GM15510 (cell line): Measurements from ENCODE around the gene LRRC4C.

Experiments
- POLR2A ChIP-seq: IDR thresholded peaks from 3 replicates; pipeline ENCODE4 v1.6.1; 2011; ENCODE audit warnings: borderline replicate concordance; ENCODE audit not compliant: insufficient read length; ENCODE audit errors: extremely low read depth

Gene LRRC4C

GRCh38 chr11:41309111-41309522 lies 150.3 kb downstream of the LRRC4C start:
- no peak for TF ChIP-seq POLR2A

GRCh38 chr11:41308286-41308685 lies 151.2 kb downstream of the LRRC4C start:
- no peak for TF ChIP-seq POLR2A

- TF ChIP-seq POLR2A: no peak
Measured at GRCh38 chr11:41307296-41308080, 152.0 kb downstream of the LRRC4C start.

- TF ChIP-seq POLR2A: no peak
Measured at GRCh38 chr11:41306431-41306830, 153.0 kb downstream of the LRRC4C start.

GRCh38 chr11:41301023-41301422 lies 158.4 kb downstream of the LRRC4C start:
- TF ChIP-seq POLR2A: no peak

- TF ChIP-seq POLR2A: no peak
Measured at GRCh38 chr11:41289408-41289807, 170.0 kb downstream of the LRRC4C start.

- TF ChIP-seq POLR2A: no peak
Measured at GRCh38 chr11:41286751-41287150, 172.7 kb downstream of the LRRC4C start.

- no peak for TF ChIP-seq POLR2A
Measured at GRCh38 chr11:41284354-41284753, 175.1 kb downstream of the LRRC4C start.

- no peak for TF ChIP-seq POLR2A
Measured at GRCh38 chr11:41283191-41283930, 176.1 kb downstream of the LRRC4C start.

GRCh38 chr11:41282395-41282794 lies 177.1 kb downstream of the LRRC4C start:
- no peak for TF ChIP-seq POLR2A

- TF ChIP-seq POLR2A: no peak
Measured at GRCh38 chr11:41281131-41281742, 178.2 kb downstream of the LRRC4C start.

GRCh38 chr11:41274831-41275230 lies 184.6 kb downstream of the LRRC4C start:
- no peak for TF ChIP-seq POLR2A

- no peak for TF ChIP-seq POLR2A
Measured at GRCh38 chr11:41273908-41274307, 185.5 kb downstream of the LRRC4C start.

- no peak for TF ChIP-seq POLR2A
Measured at GRCh38 chr11:41267451-41267850, 192.0 kb downstream of the LRRC4C start.

GRCh38 chr11:41256041-41256440 lies 203.4 kb downstream of the LRRC4C start:
- no peak for TF ChIP-seq POLR2A
